HG03457 (cell line): Measurements from ENCODE around the gene ZNF865.

Experiments
- ATAC-seq: cut with Tn5 transposase; IDR thresholded peaks from one replicate; pipeline ENCODE4 v1.9.1; 2021; ENCODE audit warnings: moderate number of reproducible peaks; ENCODE audit not compliant: unreplicated experiment

Gene ZNF865

GRCh38 chr19:55643887-55644176 lies 38.4 kb downstream of the ZNF865 start:
- ATAC-seq: no peak

GRCh38 chr19:55644191-55644833 lies 38.9 kb downstream of the ZNF865 start:
- ATAC-seq: no peak

- no peak for ATAC-seq
These were observed 39.5 kb downstream of the ZNF865 start for GRCh38 chr19:55644842-55645511.

- ATAC-seq: no peak
These were observed 40.0 kb downstream of the ZNF865 start for GRCh38 chr19:55645512-55645881.

GRCh38 chr19:55646889-55647731 lies 41.7 kb downstream of the ZNF865 start:
- no peak for ATAC-seq

- no peak for ATAC-seq
These were observed 42.5 kb downstream of the ZNF865 start, which contains the start of gene CCDC106 for GRCh38 chr19:55647732-55648584. Gene CCDC106, plus strand, starts transcription at chr19:55648212. Its CDS starts 835 bp downstream, at chr19:55649047.

- ATAC-seq: no peak
These were observed 43.3 kb downstream of the ZNF865 start for GRCh38 chr19:55648585-55649267.

- ATAC-seq: no peak
These were observed 44.0 kb downstream of the ZNF865 start for GRCh38 chr19:55649268-55650125.

- ATAC-seq: no peak
These were observed 44.7 kb downstream of the ZNF865 start for GRCh38 chr19:55650126-55650557.

- ATAC-seq: no peak
These were observed 45.3 kb downstream of the ZNF865 start for GRCh38 chr19:55650602-55651230.

GRCh38 chr19:55651236-55651635 lies 45.8 kb downstream of the ZNF865 start:
- no peak for ATAC-seq

GRCh38 chr19:55652311-55653128 lies 47.1 kb downstream of the ZNF865 start:
- ATAC-seq: no peak

GRCh38 chr19:55653651-55654322 lies 48.3 kb downstream of the ZNF865 start:
- peak; percentile 34 for ATAC-seq

- peak; percentile 53 for ATAC-seq
These were observed 48.9 kb downstream of the ZNF865 start for GRCh38 chr19:55654323-55654867.

GRCh38 chr19:55654868-55655647 lies 49.6 kb downstream of the ZNF865 start, which contains the start of gene U2AF2:
Gene U2AF2, plus strand, starts transcription at chr19:55655035. Its CDS starts 70 bp downstream, at chr19:55655105.
- ATAC-seq: peak; percentile 23

GRCh38 chr19:55655648-55656040 lies 50.2 kb downstream of the ZNF865 start:
- ATAC-seq: no peak
